GM19455 (cell line): ENCODE measurements around the gene WWP2.
"Not testable (repeated sequence)": the region's sequence is repeated elsewhere in the genome, so short reads cannot be mapped to it uniquely, and the experiment has no call there.

Experiments
- ATAC-seq: cut with Tn5 transposase; IDR thresholded peaks from one replicate; pipeline ENCODE4 v1.9.1; 2021; ENCODE audit not compliant: unreplicated experiment

The WWP2 gene

GRCh38 chr16:69745232-69745612, 16.9 kb upstream of the WWP2 start:
- no peak for ATAC-seq

DNA sequence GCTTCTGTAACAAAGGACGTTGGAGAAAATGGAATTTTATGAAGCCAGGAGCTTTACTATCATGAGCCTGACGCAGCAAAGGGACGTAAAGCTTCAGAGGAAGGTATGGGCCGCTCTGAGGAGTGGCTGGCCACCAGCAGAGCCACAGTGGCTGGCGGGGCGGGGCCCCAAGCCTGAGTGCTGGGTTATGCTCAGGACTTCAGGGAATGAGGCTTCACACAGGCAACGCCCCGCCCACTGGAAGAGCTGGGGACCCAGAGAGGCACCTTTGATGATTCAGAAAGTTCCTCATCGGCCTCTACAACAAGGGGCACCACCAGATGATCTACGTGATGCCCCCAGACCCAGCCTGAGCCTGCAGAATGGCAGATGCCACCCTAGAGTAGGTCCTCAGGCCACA, 16.2 kb upstream of the WWP2 start:
- ATAC-seq: no peak

DNA sequence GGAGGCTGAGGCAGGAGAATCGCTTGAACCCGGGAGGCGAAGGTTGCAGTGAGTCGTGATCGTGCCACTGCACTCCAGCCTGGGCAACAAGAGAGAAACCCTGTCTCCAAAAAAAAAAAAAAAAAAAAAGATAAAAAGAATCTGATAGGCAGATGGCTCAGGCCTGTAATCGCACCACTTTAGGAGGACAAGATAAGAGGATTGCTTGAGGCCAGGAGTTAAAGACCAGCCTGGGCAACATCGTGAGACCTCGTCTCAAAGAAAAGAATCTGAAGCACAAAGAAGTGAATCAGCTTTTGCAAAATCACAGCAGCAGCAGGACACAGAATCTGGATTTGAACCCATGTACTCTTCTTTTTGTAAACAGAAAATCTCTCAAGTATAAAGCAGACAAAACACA, 15.0 kb upstream of the WWP2 start:
- ATAC-seq: no peak

DNA sequence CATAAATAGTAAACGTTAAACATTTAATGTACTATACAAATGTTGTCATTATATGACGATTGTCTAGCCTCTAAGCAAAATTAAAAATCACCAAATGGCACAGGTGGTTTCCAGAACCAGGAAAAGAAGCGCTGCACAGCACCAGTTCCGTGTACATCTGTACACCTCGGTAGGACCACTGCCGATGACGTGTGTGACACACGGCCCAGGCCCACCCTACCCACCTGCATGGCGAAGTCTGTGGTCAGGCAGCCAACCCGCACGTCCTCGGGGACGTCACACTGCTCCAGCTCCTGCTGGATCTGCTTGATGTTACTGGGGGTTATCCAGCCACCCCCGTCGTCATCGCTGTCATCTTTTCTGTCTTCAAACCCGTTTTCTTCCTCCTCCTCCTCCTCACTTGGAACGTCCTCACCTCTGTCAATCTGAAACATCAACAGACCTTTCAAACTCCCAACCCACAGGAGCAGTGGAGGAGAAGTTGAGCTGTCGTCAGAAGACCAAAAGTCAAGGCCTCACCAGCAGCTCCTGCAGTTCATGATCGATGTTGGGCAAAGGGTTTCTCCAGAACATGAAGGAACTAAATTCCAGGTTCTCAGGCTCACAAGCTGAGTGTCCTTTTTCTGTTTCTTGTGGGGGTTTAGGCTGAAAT, 13.3 kb upstream of the WWP2 start:
- ATAC-seq: no peak

DNA sequence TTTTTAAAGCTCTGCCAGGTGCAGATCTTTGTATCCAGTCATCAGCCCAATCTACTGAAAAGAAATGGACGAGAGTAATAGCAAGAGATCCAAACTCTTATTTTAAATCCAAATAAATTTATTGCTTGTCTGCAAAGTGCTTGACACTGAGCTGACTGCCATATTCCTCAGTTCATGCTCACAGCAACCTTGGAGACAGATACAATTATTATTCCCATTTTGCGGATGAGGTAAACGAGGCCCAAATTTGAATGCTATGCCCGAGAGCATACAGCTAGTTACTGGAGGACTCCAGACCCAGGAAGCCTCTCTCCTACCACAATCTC, 8.0 kb upstream of the WWP2 start:
- no peak for ATAC-seq

DNA sequence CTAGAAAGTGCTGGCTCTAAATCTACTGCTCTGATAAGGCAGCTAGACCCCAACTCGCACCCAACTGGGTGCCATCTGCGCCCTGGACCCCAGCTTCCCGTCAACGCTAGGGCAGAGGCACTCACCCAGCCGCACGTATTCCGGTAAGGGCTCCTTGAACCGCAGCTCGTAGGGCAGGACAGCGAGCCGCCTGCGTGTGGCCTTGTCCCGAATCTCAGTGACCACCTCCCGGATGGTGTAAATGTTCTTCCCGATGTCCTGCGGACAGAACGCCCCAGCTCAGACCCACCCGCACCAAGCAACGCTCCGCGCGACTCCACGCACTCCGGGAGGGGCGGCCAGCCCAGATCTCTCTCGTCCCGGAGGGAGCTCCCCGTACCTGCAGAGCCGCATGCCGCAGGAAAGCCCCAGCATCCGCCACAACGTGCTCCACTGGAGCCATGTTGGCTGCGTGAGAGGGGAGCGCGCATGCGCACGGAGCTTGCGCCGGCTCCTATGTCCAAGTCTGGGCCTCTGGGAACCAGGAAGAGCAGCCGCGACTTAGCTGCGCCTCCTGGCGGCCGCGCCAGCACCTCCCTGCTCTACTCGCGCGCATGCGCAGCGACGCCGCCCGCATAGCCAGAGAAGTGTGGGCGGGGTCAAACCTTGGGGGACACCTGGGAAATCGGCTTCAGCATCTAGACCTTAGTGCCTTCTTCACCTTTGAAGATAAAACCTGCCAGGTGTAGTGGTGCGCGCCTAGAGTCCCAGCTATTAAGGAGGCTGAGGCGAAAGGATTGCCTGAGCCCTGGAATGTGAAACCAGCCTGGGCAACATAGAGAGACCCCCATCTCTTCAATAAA, 7.4 kb upstream of the WWP2 start, which contains the start of gene NOB1:
NOB1 (minus strand) TSS at position 458 of the 842 bp plus-strand sequence; CDS start at position 442, 16 bp downstream.
- peak; percentile 91 for ATAC-seq

- no peak for ATAC-seq
Measured at GRCh38 chr16:69756705-69757104, 5.4 kb upstream of the WWP2 start.

DNA sequence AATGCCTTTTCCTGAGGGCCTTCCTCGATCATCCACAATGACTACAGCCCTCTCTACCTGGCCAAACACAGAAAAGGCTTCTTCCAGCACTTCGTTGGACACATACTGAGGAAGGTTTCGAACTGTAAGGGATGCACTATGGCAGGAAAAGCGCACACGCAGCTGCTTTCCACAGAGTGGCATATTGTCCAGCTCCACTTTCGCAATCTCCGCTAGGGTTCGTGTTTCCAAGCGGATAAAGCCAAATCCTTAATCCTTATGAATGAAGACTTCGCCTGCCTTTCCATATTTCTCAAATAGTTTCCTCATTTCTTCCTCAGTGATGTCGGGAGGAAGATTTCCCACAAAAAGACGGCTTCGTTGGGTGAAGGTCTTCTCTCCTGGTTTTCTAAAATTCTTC, 4.8 kb upstream of the WWP2 start:
- ATAC-seq: not testable (repeated sequence)

GRCh38 chr16:69762814-69763598, 874 bp downstream of the WWP2 start:
- peak; percentile 20 for ATAC-seq

DNA sequence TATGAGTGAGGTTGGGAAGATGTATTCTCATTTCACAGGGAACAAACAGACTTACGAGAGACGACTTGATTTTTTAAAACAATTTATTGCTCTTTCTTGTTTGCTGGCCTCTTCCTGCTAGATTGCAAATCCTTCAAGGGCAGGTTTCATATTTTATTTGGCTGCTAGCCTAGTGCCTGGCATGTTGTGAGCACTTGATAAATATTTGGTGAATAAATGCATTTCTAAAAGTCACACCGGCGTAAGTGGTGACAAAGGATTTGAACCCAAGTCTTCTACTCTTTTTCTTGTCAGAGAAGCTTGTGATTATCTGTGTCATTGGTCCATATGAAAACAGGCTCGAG, 1.4 kb downstream of the WWP2 start:
- no peak for ATAC-seq

- ATAC-seq: no peak
Measured at GRCh38 chr16:69767459-69768229, 5.5 kb downstream of the WWP2 start.

GRCh38 chr16:69768666-69769065, 6.5 kb downstream of the WWP2 start:
- ATAC-seq: no peak

DNA sequence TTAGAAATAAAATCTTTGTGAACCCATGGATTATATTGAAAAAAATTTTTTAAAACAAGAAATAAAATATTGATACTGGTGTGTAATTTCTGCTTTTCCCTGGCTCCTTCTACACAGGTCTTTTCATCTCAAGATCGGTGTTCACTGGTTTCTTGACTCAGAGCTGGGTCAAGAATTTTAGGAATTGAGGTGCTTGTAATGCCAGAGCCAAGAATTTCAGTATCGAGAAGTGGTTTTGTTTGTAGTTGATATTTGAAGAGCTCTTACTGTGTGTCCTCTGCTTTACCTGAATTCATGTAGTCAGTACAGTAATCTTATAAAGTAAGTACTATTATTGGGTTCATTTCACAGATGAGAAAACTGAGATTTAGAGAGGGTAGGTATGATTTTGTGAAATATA, 7.3 kb downstream of the WWP2 start:
- no peak for ATAC-seq

DNA sequence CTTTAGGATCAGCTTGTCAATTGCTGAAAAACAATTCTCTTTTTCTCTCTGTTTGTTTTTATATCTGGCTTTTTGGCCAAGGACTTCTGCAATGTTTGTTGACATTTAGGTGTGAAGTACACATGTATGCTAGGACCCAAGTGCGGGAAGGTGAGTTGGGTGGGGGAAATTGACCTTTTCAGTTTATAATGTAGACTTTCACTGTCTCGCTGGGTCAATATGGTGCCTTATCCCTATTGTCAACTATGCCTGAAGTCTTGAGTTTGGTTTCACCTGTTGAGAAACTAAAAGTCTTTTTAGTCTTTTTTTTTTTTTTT, 9.5 kb downstream of the WWP2 start:
- no peak for ATAC-seq

DNA sequence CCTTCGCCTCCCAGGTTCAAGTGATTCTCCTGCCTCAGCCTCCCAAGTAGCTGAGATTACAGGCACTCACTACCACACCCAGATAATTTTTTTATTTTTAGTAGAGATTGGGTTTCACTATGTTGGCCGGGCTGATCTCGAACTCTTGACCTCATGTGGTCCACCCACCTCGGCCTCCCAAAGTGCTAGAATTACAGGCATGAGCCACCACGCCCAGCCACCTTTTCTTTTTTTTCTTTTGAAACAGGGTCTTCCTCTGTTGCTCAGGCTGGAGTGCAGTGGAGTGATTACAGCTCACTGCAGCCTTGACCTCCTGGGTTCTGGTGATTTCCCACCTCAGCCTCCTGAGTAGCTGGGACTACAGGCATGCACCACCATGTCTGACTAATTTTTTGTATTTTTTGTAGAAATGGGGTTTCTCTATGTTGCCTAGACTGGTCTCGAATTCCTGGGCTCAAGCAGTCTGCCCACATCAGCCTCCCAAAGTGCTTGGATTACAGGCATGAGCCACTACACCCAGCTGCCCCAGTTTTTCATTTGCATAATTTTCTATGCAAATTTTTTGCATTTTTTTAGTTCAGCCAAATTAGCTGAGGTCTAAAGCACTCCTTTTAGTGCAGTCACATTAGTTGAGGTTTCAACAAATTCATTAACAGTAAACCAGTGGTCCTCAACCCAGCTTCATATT, 11.3 kb downstream of the WWP2 start:
- ATAC-seq: no peak

- ATAC-seq: no peak
Measured at GRCh38 chr16:69775563-69775962, 13.4 kb downstream of the WWP2 start.

DNA sequence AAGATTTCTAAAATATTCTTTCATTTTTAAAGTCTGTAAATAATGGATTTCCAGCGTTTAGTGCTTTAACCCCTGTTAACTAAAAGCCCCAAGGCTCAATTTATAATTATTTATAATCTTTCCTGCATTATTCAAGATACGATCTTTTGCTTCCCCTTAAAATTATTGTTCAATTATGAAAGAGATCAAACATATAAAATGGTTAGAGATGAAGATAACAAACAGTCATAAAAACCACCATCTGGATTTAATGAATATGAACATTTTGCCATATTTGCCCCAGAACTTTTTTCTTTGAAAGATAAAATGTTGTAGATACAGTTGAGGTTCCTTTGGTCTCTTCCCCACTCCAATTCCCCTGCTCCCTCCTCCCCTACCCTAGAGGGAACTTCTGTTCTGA, 17.6 kb downstream of the WWP2 start:
- no peak for ATAC-seq

GRCh38 chr16:69781118-69781517, 19.0 kb downstream of the WWP2 start:
- ATAC-seq: no peak

- ATAC-seq: no peak
Measured at GRCh38 chr16:69784586-69784985, 22.5 kb downstream of the WWP2 start.

DNA sequence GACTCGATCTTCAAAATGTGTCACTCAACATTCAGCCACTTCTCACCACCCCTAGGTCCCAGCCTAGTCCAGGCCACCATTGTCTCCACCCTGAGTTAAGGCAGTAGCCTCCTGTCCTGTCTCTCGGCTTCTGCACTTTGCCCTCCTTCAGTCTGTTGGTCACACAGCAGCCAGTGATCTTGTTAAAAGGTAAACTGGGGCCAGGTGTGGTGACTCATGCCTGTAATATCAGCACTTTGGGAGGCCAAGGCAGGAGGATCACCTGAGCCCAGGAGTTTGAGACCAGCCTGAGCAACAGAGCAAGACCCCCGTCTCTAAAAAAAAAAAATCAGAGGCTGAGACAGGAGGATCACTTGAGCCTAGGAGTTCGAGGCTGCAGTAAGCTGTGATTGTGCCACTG, 25.8 kb downstream of the WWP2 start:
- no peak for ATAC-seq

DNA sequence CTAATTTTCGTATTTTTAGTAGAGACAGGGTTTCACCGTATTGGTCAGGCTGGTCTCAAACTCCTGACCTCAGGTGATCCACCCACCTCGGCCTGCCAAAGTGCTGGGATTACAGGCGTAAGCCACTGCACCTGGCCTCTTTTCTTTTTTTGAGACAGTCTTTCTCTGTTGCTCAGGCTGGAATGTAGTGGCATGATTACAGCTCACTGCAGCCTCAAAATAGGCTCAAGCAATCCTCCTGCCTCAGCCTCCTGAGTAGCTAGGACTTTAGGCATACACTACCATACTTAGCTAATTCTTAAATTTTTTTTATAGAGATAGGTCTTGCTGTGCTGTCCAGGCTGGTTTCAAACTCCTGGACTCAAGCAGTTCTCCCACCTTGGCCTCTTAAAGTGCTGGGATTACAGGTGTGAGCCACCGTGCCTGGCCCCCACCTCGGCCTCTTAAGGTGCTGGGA, 29.3 kb downstream of the WWP2 start:
- ATAC-seq: not testable (repeated sequence)
